Measurements from ENCODE around the gene CEP350.

CEP350 gene, protein sequence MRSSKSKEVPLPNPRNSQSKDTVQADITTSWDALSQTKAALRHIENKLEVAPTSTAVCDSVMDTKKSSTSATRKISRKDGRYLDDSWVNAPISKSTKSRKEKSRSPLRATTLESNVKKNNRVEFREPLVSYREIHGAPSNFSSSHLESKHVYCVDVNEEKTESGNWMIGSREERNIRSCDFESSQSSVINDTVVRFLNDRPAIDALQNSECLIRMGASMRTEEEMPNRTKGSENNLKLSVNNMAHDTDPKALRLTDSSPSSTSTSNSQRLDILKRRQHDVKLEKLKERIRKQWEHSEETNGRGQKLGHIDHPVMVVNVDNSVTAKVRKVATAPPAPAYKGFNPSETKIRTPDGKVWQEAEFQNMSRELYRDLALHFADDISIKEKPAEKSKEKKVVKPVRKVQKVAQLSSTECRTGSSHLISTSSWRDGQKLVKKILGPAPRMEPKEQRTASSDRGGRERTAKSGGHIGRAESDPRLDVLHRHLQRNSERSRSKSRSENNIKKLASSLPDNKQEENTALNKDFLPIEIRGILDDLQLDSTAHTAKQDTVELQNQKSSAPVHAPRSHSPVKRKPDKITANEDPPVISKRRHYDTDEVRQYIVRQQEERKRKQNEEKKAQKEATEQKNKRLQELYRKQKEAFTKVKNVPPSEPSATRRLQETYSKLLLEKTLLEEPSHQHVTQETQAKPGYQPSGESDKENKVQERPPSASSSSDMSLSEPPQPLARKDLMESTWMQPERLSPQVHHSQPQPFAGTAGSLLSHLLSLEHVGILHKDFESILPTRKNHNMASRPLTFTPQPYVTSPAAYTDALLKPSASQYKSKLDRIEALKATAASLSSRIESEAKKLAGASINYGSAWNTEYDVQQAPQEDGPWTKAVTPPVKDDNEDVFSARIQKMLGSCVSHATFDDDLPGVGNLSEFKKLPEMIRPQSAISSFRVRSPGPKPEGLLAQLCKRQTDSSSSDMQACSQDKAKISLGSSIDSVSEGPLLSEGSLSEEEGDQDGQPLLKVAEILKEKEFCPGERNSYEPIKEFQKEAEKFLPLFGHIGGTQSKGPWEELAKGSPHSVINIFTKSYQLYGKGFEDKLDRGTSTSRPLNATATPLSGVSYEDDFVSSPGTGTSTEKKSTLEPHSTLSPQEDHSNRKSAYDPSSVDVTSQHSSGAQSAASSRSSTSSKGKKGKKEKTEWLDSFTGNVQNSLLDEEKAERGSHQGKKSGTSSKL (N-terminal part only)

DNA sequence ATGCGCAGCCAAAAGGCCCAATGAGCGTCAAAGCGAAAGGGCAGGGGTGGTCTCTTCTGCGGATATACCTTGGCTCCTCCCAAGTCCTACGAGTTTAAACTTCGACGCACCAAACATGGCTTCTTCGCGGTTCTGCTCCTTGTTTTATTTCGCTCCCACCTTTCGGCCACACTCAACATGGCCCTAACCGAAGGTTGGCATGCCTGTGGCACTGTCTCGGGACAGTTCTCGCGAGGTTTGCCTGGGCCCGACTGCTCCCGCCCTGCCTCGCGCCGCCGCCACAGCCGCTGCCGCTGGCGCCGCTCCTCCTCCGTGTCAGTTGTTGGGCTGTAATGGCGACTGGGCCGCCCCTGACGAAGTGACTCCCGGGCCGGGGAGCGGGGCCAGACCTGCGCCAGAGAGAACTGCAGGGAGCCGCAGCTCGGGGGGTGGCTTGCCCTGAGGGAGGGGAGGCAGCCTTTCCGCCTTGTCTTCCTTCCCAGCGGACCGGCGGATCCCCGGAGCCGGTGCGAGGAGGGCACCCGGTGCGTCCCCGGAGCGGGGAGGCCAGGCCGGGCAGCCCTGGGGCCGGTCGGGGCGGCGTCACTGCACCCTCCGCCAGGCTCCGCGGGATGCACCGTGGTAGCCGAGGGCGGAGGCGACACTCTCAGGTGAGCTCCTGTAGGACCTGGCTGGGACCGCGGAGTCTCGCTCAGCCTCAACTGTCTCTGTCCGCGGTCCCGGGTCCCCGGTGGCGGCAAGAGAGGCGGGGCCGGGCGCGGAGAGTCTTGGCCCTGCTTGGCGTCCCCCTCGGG, at the start of gene CEP350:
Gene CEP350 (plus strand): TSS at position 318 of the 794 bp plus-strand sequence. CDS start 31,372 bp downstream, outside the sequence.
- DNase-seq = peak; percentile 97 to 99 (median 98)

DNA sequence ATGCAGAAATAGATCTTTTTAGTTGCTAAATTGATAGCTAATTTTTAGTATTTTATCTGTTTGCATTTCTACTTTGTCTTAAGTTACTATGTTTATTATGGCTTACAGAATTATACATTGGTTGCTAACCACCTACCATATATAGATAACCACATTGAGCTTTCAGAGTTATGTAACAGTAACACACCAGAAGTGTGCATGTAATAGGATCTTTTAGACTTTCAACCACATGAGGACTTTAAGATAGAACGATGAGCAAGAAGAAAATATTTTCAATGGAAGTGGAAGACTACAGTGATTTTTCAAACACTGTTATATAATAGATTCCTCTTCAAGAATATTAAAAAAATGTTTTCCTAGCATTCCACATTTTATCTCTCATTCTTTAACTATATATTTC, 43.7 kb upstream of the CEP350 start:
- no peak for DNase-seq

DNA sequence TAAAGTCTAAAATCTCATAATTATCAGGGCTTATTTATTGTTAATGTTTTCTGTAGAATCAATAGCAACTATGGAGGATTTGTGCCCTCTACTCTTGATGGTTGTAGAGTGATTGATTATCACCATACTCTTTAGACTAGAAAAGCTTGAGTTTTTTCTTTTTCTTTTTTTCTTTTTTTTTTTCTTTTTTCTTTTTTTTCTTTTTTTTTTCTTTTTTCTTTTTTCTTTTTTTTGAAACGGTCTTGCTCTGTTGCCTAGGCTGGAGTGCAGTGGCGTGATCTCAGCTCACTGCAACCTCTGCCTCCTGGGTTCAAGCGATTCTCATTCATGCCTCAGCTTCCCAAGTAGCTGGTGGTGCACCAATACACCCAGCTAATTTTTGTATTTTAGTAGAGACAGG, 42.8 kb upstream of the CEP350 start:
- DNase-seq = no peak

DNA sequence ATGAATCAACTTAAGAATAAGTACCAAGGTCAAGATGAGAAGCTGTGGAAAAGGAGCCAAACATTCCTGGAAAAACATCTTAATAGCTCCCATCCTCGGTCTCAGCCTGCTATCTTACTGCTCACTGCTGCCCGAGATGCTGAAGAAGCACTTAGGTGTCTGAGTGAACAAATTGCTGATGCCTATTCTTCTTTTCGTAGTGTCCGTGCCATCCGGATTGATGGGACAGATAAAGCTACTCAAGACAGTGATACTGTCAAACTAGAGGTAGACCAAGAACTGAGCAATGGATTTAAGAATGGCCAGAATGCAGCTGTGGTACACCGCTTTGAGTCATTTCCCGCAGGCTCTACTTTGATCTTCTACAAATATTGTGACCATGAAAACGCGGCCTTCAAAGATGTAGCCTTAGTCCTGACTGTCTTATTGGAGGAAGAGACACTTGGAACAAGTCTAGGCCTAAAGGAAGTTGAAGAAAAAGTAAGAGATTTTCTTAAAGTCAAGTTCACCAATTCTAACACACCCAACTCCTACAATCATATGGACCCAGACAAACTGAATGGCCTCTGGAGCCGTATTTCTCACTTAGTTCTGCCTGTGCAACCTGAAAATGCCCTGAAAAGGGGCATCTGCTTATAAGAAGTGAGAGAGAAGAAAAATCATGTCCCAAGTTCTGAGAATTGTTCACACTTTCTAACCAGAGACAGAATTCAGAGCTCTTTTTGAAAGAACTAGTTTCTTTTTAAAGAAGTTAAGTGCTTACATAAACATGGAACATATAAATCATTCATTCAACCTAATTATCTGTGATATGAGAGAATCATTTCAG, 36.8 kb upstream of the CEP350 start:
- DNase-seq = no peak

DNA sequence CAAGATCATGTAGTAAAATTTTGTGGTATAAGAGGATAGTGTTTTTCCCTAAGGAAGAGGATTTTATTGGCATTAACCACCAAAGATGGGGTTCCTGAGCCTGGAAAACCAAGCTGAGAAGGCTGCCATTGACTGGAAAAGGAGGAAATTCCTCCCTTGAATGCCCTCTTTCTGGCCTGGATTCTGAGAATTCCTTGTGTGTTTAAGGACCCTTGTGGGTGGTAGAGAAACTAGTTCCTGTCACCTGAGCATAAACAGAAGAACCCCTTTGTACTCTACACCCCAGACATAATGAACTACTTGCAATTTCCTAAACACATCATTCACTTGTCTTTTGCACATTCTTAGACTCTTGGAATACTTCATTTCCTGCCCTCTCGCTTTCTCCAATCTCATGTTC, 33.1 kb upstream of the CEP350 start:
- DNase-seq = no peak

DNA sequence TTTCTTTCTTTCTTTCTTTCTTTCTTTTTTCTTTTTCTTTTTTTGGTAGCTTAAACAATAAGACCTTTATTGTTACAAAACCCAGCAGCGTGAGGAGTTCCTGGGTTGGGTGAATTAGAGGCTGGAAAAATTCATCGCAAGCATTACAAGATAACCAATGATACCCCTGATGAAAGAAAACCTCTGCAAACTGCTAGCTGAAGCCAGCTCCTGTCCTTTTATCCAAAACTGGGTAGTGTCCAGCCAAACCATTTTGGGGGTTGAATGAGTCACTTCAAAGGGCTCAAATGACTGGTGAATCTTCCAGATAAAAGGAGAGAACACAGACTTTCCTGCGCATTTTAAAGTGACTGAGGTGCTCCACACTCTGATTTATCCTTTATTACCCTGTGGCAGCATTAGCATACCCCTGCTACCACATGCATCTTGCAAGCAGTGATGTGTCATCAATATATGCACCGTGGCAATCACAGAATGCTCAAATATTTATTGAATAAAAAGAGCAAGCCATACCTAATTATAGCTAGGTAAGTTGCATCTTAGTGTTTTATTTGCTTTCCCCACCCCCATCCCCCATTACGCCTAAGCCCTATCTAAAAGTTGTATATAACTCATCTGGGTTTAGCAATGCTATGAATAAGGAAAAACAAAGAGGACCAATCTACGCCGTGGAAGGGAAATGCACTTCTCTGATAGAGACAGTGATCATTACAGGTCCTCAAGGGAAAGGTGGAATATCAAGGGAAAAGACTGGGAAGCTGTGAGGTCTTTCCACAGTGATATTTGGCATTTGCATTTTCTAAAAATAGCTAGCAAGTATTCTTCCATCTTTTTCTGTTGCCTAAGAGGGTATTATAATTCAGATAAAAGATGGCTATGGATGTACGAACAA, 32.4 kb upstream of the CEP350 start:
- DNase-seq = no peak

DNA sequence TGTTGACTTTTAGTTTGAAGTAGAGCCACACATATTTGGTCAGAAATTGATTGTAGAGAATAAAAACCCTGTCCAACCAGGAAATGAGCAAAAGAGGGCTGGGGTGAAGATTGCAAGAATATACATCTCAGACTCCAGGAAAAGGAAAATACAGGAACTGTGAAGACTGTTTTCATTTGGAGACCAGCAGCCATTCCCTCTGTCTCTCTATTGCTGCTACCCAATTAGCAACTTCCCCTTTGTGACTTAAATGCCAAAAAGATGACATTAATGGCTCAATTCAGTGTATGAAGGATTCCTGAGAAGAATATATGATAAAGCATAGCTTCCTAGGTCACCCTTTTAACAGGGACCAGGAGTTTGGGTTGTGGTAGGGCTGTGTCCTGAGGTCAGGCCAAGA, 31.6 kb upstream of the CEP350 start:
- DNase-seq = peak in 2 of 3 donors; percentile 20 to 27

DNA sequence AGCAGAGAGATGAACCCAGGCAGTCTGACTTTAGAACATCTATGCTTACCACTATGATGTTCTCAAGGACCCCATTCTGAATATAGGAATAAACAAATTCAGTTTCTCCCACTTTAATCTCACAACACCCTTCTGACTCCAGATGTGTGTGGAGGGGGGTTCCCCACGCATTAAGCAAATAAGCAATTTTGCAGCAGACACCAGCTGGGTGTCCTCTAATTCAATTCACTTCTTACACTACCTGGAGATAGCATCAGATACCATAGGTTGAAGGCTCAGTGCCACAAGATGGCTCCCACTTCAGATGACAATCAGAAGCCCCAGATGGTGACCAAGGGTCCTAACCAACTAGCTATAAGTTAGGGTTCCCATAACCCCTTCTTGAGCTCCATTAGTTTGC, 30.3 kb upstream of the CEP350 start:
- DNase-seq = no peak

DNA sequence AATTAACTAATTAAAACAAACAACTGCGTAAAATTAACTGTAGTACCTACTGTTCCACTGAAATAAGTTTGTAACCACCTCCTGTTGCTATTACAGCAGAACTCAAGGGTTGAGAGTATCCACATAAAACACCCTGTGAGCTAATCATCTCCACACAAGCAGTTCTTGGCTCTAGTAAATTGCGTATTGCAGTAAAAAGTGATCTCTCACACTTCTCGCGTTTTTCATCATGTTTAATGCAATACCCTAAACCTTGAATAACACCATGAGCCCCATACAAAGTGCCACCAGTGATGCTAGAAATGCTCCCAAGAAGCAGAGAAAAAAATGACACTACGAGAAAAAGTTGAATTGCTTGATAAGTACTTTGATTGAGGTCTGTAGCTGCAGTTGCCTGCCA, 29.3 kb upstream of the CEP350 start:
- no peak for DNase-seq

DNA sequence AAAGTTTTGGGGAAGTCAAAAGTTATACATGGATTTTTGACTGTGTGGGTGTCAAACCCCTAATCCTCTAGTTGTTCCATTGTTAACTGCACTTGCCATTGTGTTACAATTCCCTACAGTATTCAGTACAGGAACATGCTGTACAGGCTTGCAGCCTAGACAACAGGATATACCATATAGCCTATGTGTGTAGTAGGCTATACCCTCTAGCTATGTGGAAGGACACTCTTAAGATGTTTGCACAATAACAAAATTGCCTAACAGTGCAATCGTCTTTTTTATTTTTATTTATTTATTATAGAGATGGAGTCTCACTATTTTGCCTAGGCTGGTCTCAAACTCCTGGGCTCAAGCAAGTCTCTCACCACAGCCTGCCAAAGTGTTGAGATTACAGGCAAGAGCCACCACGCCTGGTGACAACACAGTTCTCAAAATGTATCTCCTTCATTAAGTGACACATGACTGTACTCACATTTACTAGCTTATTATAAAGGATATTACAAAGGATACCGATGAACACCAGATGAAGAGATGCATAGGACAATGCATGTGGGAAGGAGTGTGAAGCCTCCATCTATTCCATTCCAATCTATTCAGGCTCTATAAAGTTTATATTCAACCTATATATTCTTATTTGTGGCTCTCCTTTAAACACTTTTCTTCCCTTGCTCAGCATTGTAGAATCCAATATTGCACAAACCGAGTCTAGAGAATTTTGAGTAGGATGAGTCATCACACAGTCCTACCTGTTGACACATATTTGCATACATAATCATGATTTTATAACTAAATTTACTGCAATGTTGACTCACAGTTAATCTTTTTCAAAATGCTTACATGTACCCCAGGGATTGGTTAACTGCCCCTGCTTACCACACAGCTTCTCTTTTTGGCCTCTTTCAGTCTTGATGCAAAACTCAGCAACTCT, 28.4 kb upstream of the CEP350 start:
- peak; percentile 28 to 74 (median 62) for DNase-seq

DNA sequence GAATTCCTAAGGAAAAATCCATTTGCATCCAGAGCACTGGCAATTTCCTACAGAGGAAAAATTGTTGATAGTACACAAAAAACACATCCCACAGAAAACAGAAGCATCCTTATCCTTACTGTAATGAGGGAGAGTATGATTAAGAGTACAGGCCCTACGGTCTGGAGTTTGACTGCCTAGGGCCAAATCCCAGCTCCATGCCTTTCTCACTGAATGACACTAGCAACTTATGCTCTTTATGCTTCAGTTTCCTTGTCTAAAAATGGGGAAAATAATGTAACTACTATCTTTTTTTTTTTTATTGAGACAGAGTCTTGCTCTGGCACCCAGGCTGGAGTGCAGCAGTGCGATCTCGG, 27.8 kb upstream of the CEP350 start:
- DNase-seq = no peak

DNA sequence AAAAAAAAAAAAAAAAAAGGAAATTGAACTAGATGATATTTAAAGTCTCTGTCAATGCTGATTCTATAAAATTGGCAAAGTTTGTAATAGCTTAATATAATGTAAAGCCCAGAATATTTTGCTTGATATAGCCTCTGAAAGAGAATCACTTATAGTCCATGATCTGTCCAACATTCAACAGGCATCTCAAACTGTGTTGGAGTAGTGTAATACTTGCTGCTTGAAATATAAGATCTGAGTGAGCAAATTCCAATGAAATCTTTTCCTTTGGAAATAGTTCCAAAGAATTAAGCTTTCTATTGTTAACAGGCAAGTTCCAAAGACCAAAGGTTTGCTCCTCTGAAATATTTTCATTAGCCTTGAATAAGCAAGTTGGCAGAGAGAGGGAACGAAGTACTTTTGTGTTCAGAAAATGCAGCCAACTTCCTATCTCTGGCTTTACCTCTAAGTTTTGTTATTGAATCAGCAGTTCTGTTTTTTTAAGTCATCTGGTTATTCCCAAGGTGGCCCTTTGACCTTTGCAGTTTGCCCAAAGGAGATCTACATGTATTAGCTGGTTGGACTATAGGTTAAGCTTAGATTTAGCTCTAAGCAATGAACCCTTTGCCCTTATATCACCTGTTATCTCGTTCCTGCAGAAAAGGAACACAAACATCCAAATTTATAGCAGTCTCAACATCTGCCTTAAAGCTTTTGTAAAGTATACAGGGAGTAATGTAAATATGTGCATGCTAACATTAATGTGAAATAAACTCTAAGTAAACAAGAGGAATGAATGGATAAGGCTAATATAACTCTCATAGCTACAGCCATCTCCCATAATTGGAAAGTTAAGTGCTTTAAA, 24.4 kb upstream of the CEP350 start:
- DNase-seq = no peak

DNA sequence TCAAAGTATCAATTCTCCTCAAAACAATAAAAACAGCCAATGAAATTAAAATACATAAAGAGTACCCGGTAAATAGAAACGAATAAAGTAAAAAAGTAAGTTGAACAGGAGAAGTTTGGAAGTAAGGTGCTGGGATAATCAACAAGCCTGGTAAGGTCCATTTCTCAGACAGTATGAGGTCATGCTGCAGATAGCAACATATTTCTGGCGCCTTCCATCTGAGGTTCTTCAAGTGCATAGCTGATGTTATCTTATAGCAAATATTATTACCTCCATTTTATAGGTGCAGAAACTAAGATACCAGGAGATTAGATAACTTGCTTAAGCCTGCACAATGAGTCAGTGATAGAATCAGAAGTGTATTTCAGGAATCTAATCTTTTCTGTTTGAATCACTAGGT, 23.7 kb upstream of the CEP350 start:
- DNase-seq = no peak

DNA sequence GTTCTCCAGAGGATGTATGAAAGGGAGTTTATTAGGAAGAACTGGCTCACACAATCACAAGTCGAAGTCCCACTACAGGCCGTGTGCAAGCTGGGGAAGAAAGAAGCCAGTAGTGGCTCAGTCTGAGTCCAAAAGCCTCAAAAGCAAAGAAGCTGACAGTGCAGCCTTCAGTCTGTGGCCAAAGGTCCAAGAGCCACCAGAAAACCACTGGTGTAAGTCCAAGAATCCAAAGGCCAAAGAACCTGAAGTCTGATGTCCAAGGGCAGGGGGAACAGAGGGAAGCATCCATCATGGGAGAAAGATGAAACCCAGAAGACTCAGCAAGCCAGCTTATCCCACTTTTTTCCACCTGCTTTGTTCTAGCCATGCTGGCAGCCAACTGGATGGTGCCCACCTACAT, 21.4 kb upstream of the CEP350 start:
- no peak for DNase-seq

DNA sequence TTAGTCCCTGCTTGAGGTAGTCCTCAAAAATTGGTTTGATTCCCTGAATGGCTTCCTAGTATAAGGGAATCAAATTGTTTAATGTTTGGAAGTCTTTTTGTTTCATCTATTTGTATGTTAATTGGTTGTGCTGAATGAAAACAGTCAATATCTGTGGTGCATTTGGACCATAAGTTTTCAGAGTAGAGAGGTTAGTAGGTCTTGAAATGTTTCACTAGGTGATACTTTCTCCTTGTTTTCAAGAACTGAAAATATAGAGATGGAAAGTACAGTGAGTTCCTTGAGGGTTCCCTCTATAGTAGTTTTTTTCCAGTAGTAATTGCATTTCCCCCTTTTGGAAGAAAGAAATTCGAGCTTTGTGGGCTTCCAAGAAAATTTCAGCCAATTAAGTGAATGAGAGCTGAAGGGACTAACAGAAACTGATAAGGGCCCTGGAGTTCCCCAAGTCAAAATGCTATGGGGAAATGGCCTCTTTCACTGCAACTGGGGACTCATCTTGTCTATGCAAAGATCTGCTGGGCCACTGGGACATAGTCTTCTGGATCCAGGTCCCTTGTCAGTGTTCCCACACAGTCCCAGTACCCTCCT, 18.6 kb upstream of the CEP350 start:
- peak in 1 of 3 donors; percentile 6 for DNase-seq

DNA sequence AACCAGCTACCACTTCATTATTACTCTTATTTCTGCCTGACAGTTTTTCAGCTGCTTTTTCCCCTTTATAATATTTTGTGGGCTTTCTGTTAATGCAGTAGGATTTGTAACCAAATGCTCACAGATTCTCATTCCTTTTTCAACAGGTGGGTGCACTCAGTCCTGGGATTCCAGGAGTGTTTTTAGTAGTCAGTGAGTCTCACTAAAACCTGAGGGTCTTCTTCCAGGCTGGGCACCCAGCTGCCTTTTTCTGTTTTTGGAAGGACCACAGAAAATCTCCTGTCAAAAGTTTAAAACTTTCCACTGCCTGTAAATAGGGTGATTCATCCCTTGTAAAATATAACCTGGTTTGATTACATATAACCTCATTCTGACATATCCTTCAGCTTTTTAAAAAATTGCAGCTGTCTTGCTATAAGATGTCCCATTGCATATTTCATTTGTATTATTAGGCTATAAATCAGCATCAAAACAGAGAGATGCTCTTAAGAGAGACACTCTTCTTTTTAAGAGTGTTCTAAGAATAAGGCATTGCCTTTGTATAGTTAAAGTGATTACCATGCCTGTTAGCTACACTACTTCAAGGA, 16.8 kb upstream of the CEP350 start:
- no peak for DNase-seq

DNA sequence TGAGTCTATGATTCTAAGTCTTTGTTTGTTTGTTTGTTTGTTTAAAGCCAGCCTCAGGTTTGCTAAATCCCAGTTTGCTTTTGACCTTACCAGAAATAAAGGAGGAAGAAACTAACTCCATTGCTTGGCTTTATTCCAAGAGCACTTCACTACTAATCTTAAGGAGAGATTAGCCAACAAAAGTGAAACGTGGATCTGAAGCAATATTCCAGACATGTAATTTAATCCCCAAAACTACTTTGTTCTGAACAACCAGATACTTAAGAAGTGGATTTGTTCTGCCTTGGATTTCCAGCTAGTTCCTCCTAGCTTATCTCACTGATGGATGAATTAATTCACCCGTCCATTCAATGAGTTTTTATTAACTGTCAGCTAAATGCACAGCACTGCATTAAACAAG, 15.9 kb upstream of the CEP350 start:
- DNase-seq = peak; percentile 18 to 32 (median 22)

DNA sequence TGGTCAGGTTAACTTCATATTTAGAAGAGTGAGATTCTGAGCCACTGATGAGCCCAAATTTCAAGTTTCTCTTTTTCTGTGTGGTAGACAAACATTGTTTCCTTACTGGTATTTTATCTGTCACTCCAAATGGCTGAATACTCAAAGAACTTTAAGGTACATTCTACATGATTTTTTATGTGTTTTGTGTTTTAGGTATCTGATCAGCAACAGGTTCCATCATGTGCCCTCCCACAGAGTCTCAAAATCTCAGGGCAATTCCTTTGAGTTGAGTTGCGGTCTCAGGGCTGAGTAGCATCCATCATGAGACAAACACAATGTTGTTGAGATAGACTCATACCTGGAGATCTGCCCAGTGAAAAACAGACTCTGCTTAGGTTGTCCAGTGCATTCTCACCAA, 14.7 kb upstream of the CEP350 start:
- DNase-seq = no peak

Measured in suppressor macrophage treated with lipopolysaccharide for 1 hour (primary cell).